Activated CD4-positive, alpha-beta T cell treated with anti-CD3 and anti-CD28 coated beads for 36 hours (primary cell): Measurements from ENCODE around the gene SLC25A10. TPM values are rescaled to one million over a fixed set of nuclear protein-coding genes. Genes with fewer than 3 reads are reported as not detected.
A peak's percentile ranks its signal among the peaks of the same experiment; 100 is the strongest.

Experiments used
- ATAC-seq: fragments of 200-7000 bp; cut with Tn5 transposase; one replicate; pipeline ENCODE4 v1.10.0; 2021; ENCODE audit warnings: mild to moderate bottlenecking, moderate library complexity
- CTCF ChIA-PET: fragments of 350-600 bp; sonication (Branson Sonifier 250); formaldehyde crosslinking; loops from one replicate; lab custom pipeline; 2021; ENCODE audit warnings: antibody characterized with exemption; lab: Charles Lee
- POLR2A ChIA-PET: fragments of 350-600 bp; sonication (Branson Sonifier 250); formaldehyde crosslinking; loops from one replicate; lab custom pipeline; 2021; ENCODE audit warnings: antibody characterized with exemption, inconsistent platforms; lab: Charles Lee
- DNase-seq: peaks from one replicate; pipeline ENCODE4 v3.0.0-alpha.2; 2020
- H3K27ac Mint-ChIP-seq: one replicate; pipeline ENCODE4 v1.8.0; 2021; ENCODE audit warnings: mixed read lengths
- H3K27me3 Mint-ChIP-seq: one replicate; pipeline ENCODE4 v1.8.0; 2021; ENCODE audit warnings: mixed read lengths
- H3K36me3 Mint-ChIP-seq: one replicate; pipeline ENCODE4 v1.8.0; 2021; ENCODE audit warnings: low read depth, mixed read lengths
- H3K4me1 Mint-ChIP-seq: one replicate; pipeline ENCODE4 v1.8.0; 2021; ENCODE audit warnings: mixed read lengths
- H3K4me3 Mint-ChIP-seq: one replicate; pipeline ENCODE4 v1.8.0; 2021; ENCODE audit warnings: mild to moderate bottlenecking, moderate library complexity, mixed read lengths
- H3K9me3 Mint-ChIP-seq: one replicate; pipeline ENCODE4 v1.8.0; 2021; ENCODE audit warnings: low read depth, mixed read lengths
- intact Hi-C, 2 experiments: fragments of 100-400 bp; cut with DNase I in 1 of 2; cut with micrococcal nuclease in 1 of 2; formaldehyde crosslinking; loops; one replicate each; pipeline versions ENCODE4 v1.14.2 to v1.15.1; 2022 to 2024; cut with DNase I, micrococcal nuclease
- microRNA-seq: library from miRNA; unstranded; fragments of <30 nt; microRNA quantifications from one replicate; pipeline ENCODE4 v1.2.0, GENCODE V29; 2021; ENCODE audit warnings: borderline replicate concordance
- total RNA-seq, 2 experiments: library from RNA; stranded (reverse); gene quantifications; one replicate each; pipeline ENCODE4 v1.2.3, GENCODE V29; 2021

The SLC25A10 gene
- total RNA-seq, 2 experiments from 2014 or later, result 28.6 to 31.8 TPM

DNA sequence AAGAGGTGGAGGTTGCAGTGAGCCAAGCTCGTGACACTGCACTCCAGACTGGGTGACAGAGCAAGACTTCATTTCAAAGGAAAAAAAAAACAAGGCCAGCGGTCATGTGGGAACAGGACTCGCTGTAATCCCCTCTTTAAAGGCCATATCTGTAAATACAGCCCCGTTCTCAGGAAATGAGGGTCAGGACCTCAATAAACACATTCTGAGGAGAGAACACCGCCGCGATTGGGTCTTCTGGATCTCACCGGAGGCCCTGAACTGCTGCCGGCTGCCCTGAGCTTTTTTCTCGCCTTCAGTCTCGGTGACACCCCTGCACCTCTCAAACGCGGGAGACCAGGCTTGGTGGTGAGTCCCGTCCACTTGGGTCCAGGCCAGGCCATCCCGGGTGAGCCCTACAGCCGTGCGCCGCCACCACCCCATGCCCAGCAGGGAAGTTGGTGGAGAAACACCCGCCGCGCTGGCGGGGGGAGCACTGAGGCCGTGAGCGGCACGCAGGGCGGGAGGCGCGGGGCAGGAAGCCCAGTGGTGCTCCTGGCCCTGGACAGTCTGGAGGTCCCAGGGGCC is 28.4 kb downstream of the SLC25A10 start:
- DNase-seq (no peak), ATAC-seq (no peak)
- Mint-ChIP-seq H3K4me3 (no peak overlapping the region), H3K4me1 (peaks cover 5% of the 10 kb centered on the region), H3K9me3 (no peaks in the 10 kb centered on the region), H3K36me3 (no peaks in the 10 kb centered on the region), H3K27ac (no peak overlapping the region), H3K27me3 (peaks cover 9% of the 10 kb centered on the region)
- intact Hi-C loops, result no loop called here
- POLR2A ChIA-PET, result no interaction called here
- CTCF ChIA-PET, result no interaction called here

- ChIA-PET POLR2A (interaction anchor here (0.6 kb wide), 1 partner anchor 14 kb away, joined by 4 read pairs; no protein-coding TSS in a partner anchor), CTCF (interaction anchor here (0.6 to 0.7 kb wide), 2 partner anchors 10 to 72 kb away, joined by 4 read pairs; no protein-coding TSS in a partner anchor)
- Mint-ChIP-seq H3K4me3 (no peak overlapping the region), H3K27me3 (peaks cover 4% of the 10 kb centered on the region), H3K4me1 (no peaks in the 10 kb centered on the region), H3K36me3 (no peaks in the 10 kb centered on the region), H3K27ac (no peak overlapping the region), H3K9me3 (no peaks in the 10 kb centered on the region)
- ATAC-seq (no peak), DNase-seq (no peak)
- intact Hi-C loops, result no loop called here
Observed at GRCh38 chr17:81741049-81741593, 29.0 kb downstream of the SLC25A10 start.

- H3K4me1 Mint-ChIP-seq, result no peaks in the 10 kb centered on the region
- DNase-seq (no peak), ATAC-seq (no peak)
- peaks cover 4% of the 10 kb centered on the region for H3K27me3 Mint-ChIP-seq
- intact Hi-C loops, result no loop called here
- POLR2A ChIA-PET, result interaction anchor here (0.6 kb wide), 1 partner anchor 15 kb away, joined by 4 read pairs; no protein-coding TSS in a partner anchor
- no peaks in the 10 kb centered on the region for H3K36me3 Mint-ChIP-seq
- H3K27ac Mint-ChIP-seq, result no peak overlapping the region
- H3K9me3 Mint-ChIP-seq, result no peaks in the 10 kb centered on the region
- no peak overlapping the region for H3K4me3 Mint-ChIP-seq
- CTCF ChIA-PET, result interaction anchor here (0.6 to 0.7 kb wide), 2 partner anchors 10 to 71 kb away, joined by 4 read pairs; no protein-coding TSS in a partner anchor
Observed at GRCh38 chr17:81741594-81742452, 29.7 kb downstream of the SLC25A10 start.

Small RNA genes within 50 kb of the gene (microRNA-seq; reads per million reads assigned to microRNA genes)
- gene MIR6786, result 6.0 reads per million, percentile 20 among the genes with 10 or more reads in this experiment

Other genes starting within 250 kb of the SLC25A10 start
- 1,000 to 10,000 TPM; 4,119 to 5,987 TPM for gene ACTG1, start 199.5 kb upstream of the SLC25A10 start, total RNA-seq
- under 1 TPM; 0.23 to 0.58 TPM for gene FSCN2, start 183.9 kb upstream of the SLC25A10 start, total RNA-seq
- 10 to 100 TPM; 30.4 to 39.3 TPM for gene FAAP100, start 159.9 kb upstream of the SLC25A10 start, total RNA-seq
- gene NPLOC4, start 75.2 kb upstream of the SLC25A10 start, total RNA-seq, result 10 to 100 TPM; 71.8 to 93.1 TPM
- gene TSPAN10, start 75.1 kb upstream of the SLC25A10 start, total RNA-seq, result under 1 TPM; 0.34 to 0.35 TPM
- 1 to 10 TPM; 1.4 to 2.5 TPM for gene PDE6G, start 55.7 kb upstream of the SLC25A10 start, total RNA-seq
- 10 to 100 TPM; 29.4 to 45.3 TPM for gene OXLD1, start 45.7 kb upstream of the SLC25A10 start, total RNA-seq
- gene CCDC137, start 45.5 kb upstream of the SLC25A10 start, total RNA-seq, result 10 to 100 TPM; 30.0 to 36.6 TPM
- gene ARL16, start 28.5 kb upstream of the SLC25A10 start, total RNA-seq, result 10 to 100 TPM; 39.0 to 39.1 TPM
- gene HGS, start 28.3 kb upstream of the SLC25A10 start, total RNA-seq, result 100 to 1,000 TPM; 100 to 102 TPM
- 100 to 1,000 TPM in 1 of 2 experiments, 10 to 100 TPM in 1; 94.0 to 116 TPM for gene MRPL12, start 8.9 kb upstream of the SLC25A10 start, total RNA-seq
- gene GCGR, start 91.9 kb downstream of the SLC25A10 start, total RNA-seq, result not detected
- 10 to 100 TPM; 45.8 to 50.4 TPM for gene MCRIP1, start 121.0 kb downstream of the SLC25A10 start, total RNA-seq
- gene PPP1R27, start 122.8 kb downstream of the SLC25A10 start, total RNA-seq, result not detected
- gene P4HB, start 148.3 kb downstream of the SLC25A10 start, total RNA-seq, result 100 to 1,000 TPM; 414 to 578 TPM
- gene ARHGDIA, start 159.1 kb downstream of the SLC25A10 start, total RNA-seq, result 100 to 1,000 TPM; 513 to 661 TPM
- gene ALYREF, start 179.3 kb downstream of the SLC25A10 start, total RNA-seq, result 100 to 1,000 TPM; 197 to 230 TPM
- gene ANAPC11, start 179.4 kb downstream of the SLC25A10 start, total RNA-seq, result 100 to 1,000 TPM in 1 of 2 experiments, 10 to 100 TPM in 1; 79.9 to 131 TPM
- under 1 TPM in 1 of 2 experiments, not detected in 1; 0.14 TPM for gene NPB, start 190.0 kb downstream of the SLC25A10 start, total RNA-seq
- 10 to 100 TPM; 19.7 to 24.0 TPM for gene PCYT2, start 199.1 kb downstream of the SLC25A10 start, total RNA-seq
- 10 to 100 TPM; 29.3 to 31.8 TPM for gene SIRT7, start 205.9 kb downstream of the SLC25A10 start, total RNA-seq
- gene MAFG, start 215.5 kb downstream of the SLC25A10 start, total RNA-seq, result 10 to 100 TPM; 15.3 to 18.3 TPM
- gene PYCR1, start 225.0 kb downstream of the SLC25A10 start, total RNA-seq, result 100 to 1,000 TPM; 110 to 134 TPM
- gene MYADML2, start 234.9 kb downstream of the SLC25A10 start, total RNA-seq, result not detected
- gene NOTUM, start 248.9 kb downstream of the SLC25A10 start, total RNA-seq, result under 1 TPM; 0.87 to 0.97 TPM